Epithelial cell of proximal tubule (primary cell): ENCODE data around the gene USP51. TPM values are rescaled to one million over a fixed set of nuclear protein-coding genes. Genes with fewer than 3 reads are reported as not detected.
A peak's percentile ranks its signal among the peaks of the same experiment; 100 is the strongest.
"Not testable (repeated sequence)": the region's sequence is repeated elsewhere in the genome, so short reads cannot be mapped to it uniquely, and the experiment has no call there.

Experiments
- DNase-seq: peaks from one replicate; pipeline ENCODE4 v3.0.0-alpha.2; 2011; ENCODE audit warnings: low read depth
- H3K4me3 ChIP-seq: 2 replicates; pipeline ENCODE4 v1.5.1; 2011; ENCODE audit warnings: low read depth, mild to moderate bottlenecking, low read length
- CTCF ChIP-seq: conservative IDR thresholded peaks from 2 replicates; pipeline ENCODE4 v1.5.1; 2012; ENCODE audit warnings: low read depth, mild to moderate bottlenecking, low read length
- total RNA-seq: library from RNA; depleted of rRNA; stranded (reverse); fragments of >200 nt; gene quantifications from 2 replicates; pipeline ENCODE4 v1.2.3, GENCODE V29; 2015

USP51 gene
- total RNA-seq = 0.80 and 1.0 TPM in 2 replicates

GRCh38 chrX:55489314-55490009 is at the start of gene USP51:
TSS of gene USP51 (minus strand) at chrX:55489848. CDS start at chrX:55488939, 909 bp downstream.
- H3K4me3 ChIP-seq = peak within 1 kb of the TSS; percentile 77
- no peak for TF ChIP-seq CTCF

GRCh38 chrX:55524487-55524886 is 34.8 kb upstream of the USP51 start:
- DNase-seq = no peak
- peak; percentile 27 for TF ChIP-seq CTCF
- no peak overlapping the region for H3K4me3 ChIP-seq

More at GRCh38 chrX:55489314-55490009, at the start of gene USP51:
- DNase-seq = no peak

- TF ChIP-seq CTCF = no peak
- no peak overlapping the region for H3K4me3 ChIP-seq
- no peak for DNase-seq
Observed at GRCh38 chrX:55523356-55523755, 33.7 kb upstream of the USP51 start.

GRCh38 chrX:55522596-55523276 is 33.1 kb upstream of the USP51 start:
- TF ChIP-seq CTCF = no peak
- no peak overlapping the region for H3K4me3 ChIP-seq
- DNase-seq = no peak

GRCh38 chrX:55521687-55522086 is 32.0 kb upstream of the USP51 start:
- no peak overlapping the region for H3K4me3 ChIP-seq
- no peak for DNase-seq
- TF ChIP-seq CTCF = no peak

GRCh38 chrX:55516794-55517481 is 27.3 kb upstream of the USP51 start:
- not testable (repeated sequence) for H3K4me3 ChIP-seq, DNase-seq

GRCh38 chrX:55513045-55513737 is 23.5 kb upstream of the USP51 start:
- H3K4me3 ChIP-seq, DNase-seq: not testable (repeated sequence)

GRCh38 chrX:55508410-55509152 is 18.9 kb upstream of the USP51 start:
- H3K4me3 ChIP-seq, DNase-seq: not testable (repeated sequence)

GRCh38 chrX:55507699-55508098 is 18.1 kb upstream of the USP51 start:
- not testable (repeated sequence) for DNase-seq, H3K4me3 ChIP-seq

GRCh38 chrX:55507010-55507409 is 17.4 kb upstream of the USP51 start:
- DNase-seq, H3K4me3 ChIP-seq: not testable (repeated sequence)
